KMS-11 (cell line): ENCODE data around the gene ATL3.

Experiments
- H2AFZ ChIP-seq: fragments of 200-600 bp; sonication (generic); 2 replicates; pipeline ENCODE4 v1.6.1; 2016; ENCODE audit warnings: antibody characterized with exemption, mixed run types, low read depth
- H3K27ac ChIP-seq: fragments of 200-600 bp; sonication (generic); 2 replicates; pipeline ENCODE4 v1.6.1; 2016; ENCODE audit warnings: mild to moderate bottlenecking, mixed run types
- H3K27me3 ChIP-seq: fragments of 200-600 bp; sonication (generic); 2 replicates; pipeline ENCODE4 v1.6.1; 2017; ENCODE audit warnings: mild to moderate bottlenecking, low read depth, mixed run types, moderate library complexity; ENCODE audit not compliant: insufficient read depth
- H3K36me3 ChIP-seq: fragments of 200-600 bp; sonication (generic); 2 replicates; pipeline ENCODE4 v1.6.1; 2017; ENCODE audit warnings: mild to moderate bottlenecking, mixed run types; ENCODE audit not compliant: insufficient read depth
- H3K4me1 ChIP-seq: fragments of 200-600 bp; sonication (generic); 2 replicates; pipeline ENCODE4 v1.6.1; 2016; ENCODE audit warnings: mild to moderate bottlenecking, low read depth, mixed run types; ENCODE audit not compliant: poor library complexity, severe bottlenecking
- H3K4me2 ChIP-seq: fragments of 200-600 bp; sonication (generic); 2 replicates; pipeline ENCODE4 v1.7.0; 2016; ENCODE audit warnings: mild to moderate bottlenecking, mixed run types
- H3K4me3 ChIP-seq: fragments of 200-600 bp; sonication (generic); IDR thresholded peaks from 2 replicates; pipeline ENCODE4 v1.6.1; 2017; ENCODE audit warnings: low read depth, low read length, mixed read lengths; ENCODE audit not compliant: insufficient read depth
- H3K79me2 ChIP-seq: fragments of 200-600 bp; sonication (generic); 2 replicates; pipeline ENCODE4 v1.6.1; 2016; ENCODE audit warnings: low read depth, mixed run types; ENCODE audit not compliant: insufficient read depth
- H3K9ac ChIP-seq: fragments of 200-600 bp; sonication (generic); 2 replicates; pipeline ENCODE4 v1.6.1; 2016; ENCODE audit warnings: mild to moderate bottlenecking, mixed run types
- H4K20me1 ChIP-seq: fragments of 200-600 bp; sonication (generic); 2 replicates; pipeline ENCODE4 v1.6.1; 2016; ENCODE audit warnings: mild to moderate bottlenecking, mixed run types; ENCODE audit not compliant: insufficient read depth
- TF ChIP-seq, protein P1 (sequence below): fragments of 200-600 bp; sonication (generic); conservative IDR thresholded peaks from 2 replicates; pipeline ENCODE4 v1.6.1; 2017; ENCODE audit warnings: low read depth, mild to moderate bottlenecking, antibody characterized with exemption, low read length, moderate library complexity, mixed read lengths

The ATL3 gene

DNA sequence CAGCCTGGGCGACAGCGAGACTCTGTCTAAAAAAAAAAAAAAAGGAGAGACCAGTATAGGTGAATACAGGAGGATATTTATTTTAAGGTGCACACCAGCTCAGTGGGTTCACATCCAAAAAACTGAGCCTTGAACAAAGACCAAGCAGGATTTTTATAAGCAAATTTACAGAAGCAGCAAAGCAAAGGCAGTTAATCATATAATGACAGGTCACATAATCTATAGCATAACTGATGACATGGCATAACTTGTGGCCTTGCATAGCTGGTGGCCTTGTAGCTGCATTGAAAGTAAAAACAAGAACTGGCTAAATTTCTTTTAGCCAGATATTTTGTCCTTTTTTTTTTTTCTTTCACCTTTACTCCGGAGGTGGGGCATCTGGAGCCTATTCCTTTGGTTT is 54.2 kb downstream of the ATL3 start:
- Histone ChIP-seq H3K27me3 (no peaks in the 10 kb centered on the region), H3K27ac (no peak overlapping the region), H3K4me3 (no peak overlapping the region), H3K4me1 (peaks cover 12% of the 10 kb centered on the region), H2AFZ (no peak overlapping the region), H3K36me3 (no peaks in the 10 kb centered on the region), H3K79me2 (no peaks in the 10 kb centered on the region), H3K9ac (no peak overlapping the region), H4K20me1 (no peaks in the 10 kb centered on the region), H3K4me2 (no peak overlapping the region)
- TF ChIP-seq, protein P1, sequence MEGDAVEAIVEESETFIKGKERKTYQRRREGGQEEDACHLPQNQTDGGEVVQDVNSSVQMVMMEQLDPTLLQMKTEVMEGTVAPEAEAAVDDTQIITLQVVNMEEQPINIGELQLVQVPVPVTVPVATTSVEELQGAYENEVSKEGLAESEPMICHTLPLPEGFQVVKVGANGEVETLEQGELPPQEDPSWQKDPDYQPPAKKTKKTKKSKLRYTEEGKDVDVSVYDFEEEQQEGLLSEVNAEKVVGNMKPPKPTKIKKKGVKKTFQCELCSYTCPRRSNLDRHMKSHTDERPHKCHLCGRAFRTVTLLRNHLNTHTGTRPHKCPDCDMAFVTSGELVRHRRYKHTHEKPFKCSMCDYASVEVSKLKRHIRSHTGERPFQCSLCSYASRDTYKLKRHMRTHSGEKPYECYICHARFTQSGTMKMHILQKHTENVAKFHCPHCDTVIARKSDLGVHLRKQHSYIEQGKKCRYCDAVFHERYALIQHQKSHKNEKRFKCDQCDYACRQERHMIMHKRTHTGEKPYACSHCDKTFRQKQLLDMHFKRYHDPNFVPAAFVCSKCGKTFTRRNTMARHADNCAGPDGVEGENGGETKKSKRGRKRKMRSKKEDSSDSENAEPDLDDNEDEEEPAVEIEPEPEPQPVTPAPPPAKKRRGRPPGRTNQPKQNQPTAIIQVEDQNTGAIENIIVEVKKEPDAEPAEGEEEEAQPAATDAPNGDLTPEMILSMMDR = no peak

DNA sequence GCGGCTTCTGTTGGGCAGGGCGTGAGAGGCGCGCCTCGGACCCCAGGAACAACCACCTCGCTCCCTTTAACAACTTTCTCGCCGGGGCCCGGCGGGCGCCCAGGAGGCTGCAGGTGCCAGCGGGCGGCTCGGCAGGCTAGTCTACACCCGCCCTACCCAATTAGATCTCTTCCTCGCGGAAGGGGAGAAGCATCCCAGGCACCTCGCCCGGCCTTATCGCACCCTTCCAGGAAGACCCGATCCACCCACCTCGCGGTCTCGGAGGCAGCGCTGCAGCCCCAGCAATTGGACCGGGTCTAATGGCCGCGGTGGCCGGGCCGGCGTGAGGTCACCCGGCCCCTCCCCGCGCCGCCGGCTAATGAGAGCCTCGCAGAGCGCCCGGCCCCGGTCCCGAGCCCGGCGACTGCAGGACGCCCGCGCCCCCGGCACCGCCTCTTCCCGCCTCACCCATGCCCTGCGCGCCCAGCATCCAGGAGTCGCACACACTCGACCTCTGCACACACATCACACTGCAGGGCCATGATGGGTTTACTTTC is 57.0 kb downstream of the ATL3 start, which contains the start of gene PLAAT3:
Gene PLAAT3 (minus strand): TSS at position 298 of the 536 bp plus-strand sequence. CDS start 419 bp downstream, outside the sequence.
- Histone ChIP-seq H3K4me2 (no peak within 1 kb of the TSS), H3K27me3 (no peaks in the 10 kb centered on the region), H3K79me2 (no peaks in the 10 kb centered on the region), H3K27ac (no peak within 1 kb of the TSS), H4K20me1 (no peaks in the 10 kb centered on the region), H3K4me1 (no peaks in the 10 kb centered on the region), H3K9ac (no peak within 1 kb of the TSS), H3K4me3 (no peak within 1 kb of the TSS), H2AFZ (peak within 1 kb of the TSS; percentile 34; the same call in 1 of the 2 replicates), H3K36me3 (no peaks in the 10 kb centered on the region)
- TF ChIP-seq, protein P1 = no peak

DNA sequence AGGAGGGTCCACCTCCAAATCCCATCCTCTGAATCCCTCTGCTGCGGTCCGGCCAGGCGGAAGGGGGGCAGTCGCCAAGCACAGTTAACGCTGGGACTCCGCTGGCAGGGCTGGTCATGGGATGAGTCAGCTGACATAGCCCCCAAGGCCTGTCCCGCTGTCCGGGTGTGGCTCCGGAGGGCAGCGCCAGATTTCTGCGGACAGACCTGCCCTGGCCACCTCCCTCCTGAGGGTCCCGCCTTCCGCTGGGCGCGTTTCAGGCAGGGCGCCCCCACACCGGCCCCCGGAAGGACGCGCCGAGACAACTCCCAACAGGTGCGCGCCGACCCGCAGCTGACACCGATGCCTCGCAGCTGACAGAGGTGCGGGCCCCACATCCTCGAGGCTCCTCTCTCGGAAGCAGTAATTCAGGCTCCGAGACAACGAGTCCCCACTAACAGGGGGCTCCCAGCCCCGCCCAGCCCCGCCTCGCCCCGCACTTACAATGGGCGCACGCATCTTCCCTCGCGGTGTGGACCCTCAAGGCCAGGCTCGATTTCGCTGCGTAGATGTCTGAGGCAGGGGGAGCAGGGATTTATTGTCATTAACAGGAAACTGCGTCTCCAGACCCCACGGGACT is 57.5 kb downstream of the ATL3 start:
- Histone ChIP-seq H3K79me2 (no peaks in the 10 kb centered on the region), H3K36me3 (no peaks in the 10 kb centered on the region), H4K20me1 (no peaks in the 10 kb centered on the region), H3K4me2 (no peak overlapping the region), H3K4me3 (no peak overlapping the region), H2AFZ (no peak overlapping the region), H3K27me3 (no peaks in the 10 kb centered on the region), H3K4me1 (no peaks in the 10 kb centered on the region), H3K27ac (no peak overlapping the region), H3K9ac (no peak overlapping the region)
- TF ChIP-seq, protein P1 = no peak

DNA sequence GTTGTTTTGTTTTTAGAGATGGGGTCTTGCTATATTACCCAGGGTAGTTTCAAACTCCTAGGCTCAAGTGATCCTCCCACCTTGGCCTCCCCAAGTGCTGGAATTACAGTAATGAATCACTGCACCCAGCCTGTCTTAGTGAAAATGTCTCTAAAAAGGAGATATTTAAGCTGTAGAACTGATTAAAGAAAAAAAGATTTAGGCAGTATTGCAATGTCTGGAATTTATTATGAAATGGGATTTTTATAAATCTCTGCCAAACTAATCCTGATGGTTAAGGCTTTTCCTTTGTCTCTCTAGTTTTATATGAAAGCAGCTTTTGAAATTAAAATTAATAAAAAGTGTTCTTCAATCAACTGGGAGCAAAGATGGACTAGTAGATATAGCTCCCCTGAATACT is 59.0 kb downstream of the ATL3 start:
- Histone ChIP-seq H3K9ac (no peak overlapping the region), H3K27ac (no peak overlapping the region), H3K4me3 (no peak overlapping the region), H3K27me3 (no peaks in the 10 kb centered on the region), H3K4me2 (no peak overlapping the region), H3K4me1 (no peaks in the 10 kb centered on the region), H2AFZ (no peak overlapping the region), H3K79me2 (no peaks in the 10 kb centered on the region), H3K36me3 (no peaks in the 10 kb centered on the region), H4K20me1 (no peaks in the 10 kb centered on the region)
- TF ChIP-seq, protein P1 = no peak
